Measurements from ENCODE around the gene GMEB2.
"Not testable (repeated sequence)": the region's sequence is repeated elsewhere in the genome, so short reads cannot be mapped to it uniquely, and the experiment has no call there.

GMEB2 gene

GRCh38 chr20:63631426-63631825 lies 4.5 kb upstream of the GMEB2 start:
- H3K4me3 ChIP-seq (ENCODE audit: low read length); H3K9me3 ChIP-seq (ENCODE audit: control insufficient read depth, low read length); H3K27me3 ChIP-seq (replicated peaks; ENCODE audit: control insufficient read depth, insufficient read depth, low read length); H3K36me3 ChIP-seq (ENCODE audit: control insufficient read depth, insufficient read depth, low read length, severe bottlenecking); DNase-seq (ENCODE audit: low read depth); H3K9ac ChIP-seq (ENCODE audit: low read length): not testable (repeated sequence)
- H3K4me1 ChIP-seq (ENCODE audit: control insufficient read depth, insufficient read depth, low read length): peaks cover 11% of the 10 kb centered on the region

- H3K4me3 ChIP-seq (ENCODE audit: low read length); H3K36me3 ChIP-seq (ENCODE audit: control insufficient read depth, insufficient read depth, low read length, severe bottlenecking); H3K9ac ChIP-seq (ENCODE audit: low read length); H3K9me3 ChIP-seq (ENCODE audit: control insufficient read depth, low read length); H3K27me3 ChIP-seq (replicated peaks; ENCODE audit: control insufficient read depth, insufficient read depth, low read length); DNase-seq (ENCODE audit: low read depth): not testable (repeated sequence)
- peaks cover 11% of the 10 kb centered on the region for H3K4me1 ChIP-seq (ENCODE audit: control insufficient read depth, insufficient read depth, low read length)
These were observed 4.1 kb upstream of the GMEB2 start for GRCh38 chr20:63630956-63631355.

GRCh38 chr20:63628246-63628975 lies 1.5 kb upstream of the GMEB2 start:
- no peaks in the 10 kb centered on the region for H3K36me3 ChIP-seq (ENCODE audit: control insufficient read depth, insufficient read depth, low read length, severe bottlenecking)
- peaks cover 14% of the 10 kb centered on the region for H3K4me1 ChIP-seq (ENCODE audit: control insufficient read depth, insufficient read depth, low read length)
- H3K9ac ChIP-seq (ENCODE audit: low read length): peak overlapping the region; percentile 99
- H3K9me3 ChIP-seq (ENCODE audit: control insufficient read depth, low read length): no peaks in the 10 kb centered on the region
- peak; percentile 55 for DNase-seq (ENCODE audit: low read depth)
- peak overlapping the region; percentile 96 for H3K4me3 ChIP-seq (ENCODE audit: low read length)
- no peaks in the 10 kb centered on the region for H3K27me3 ChIP-seq (replicated peaks; ENCODE audit: control insufficient read depth, insufficient read depth, low read length)

GRCh38 chr20:63627751-63628245 lies 897 bp upstream of the GMEB2 start:
- H3K9ac ChIP-seq (ENCODE audit: low read length): peak overlapping the region; percentile 99
- no peak for DNase-seq (ENCODE audit: low read depth)
- H3K4me1 ChIP-seq (ENCODE audit: control insufficient read depth, insufficient read depth, low read length): peaks cover 14% of the 10 kb centered on the region

GRCh38 chr20:63627129-63627750 lies 339 bp upstream of the GMEB2 start:
- Histone ChIP-seq H3K4me3 (ENCODE audit: low read length) (peak overlapping the region; percentile 96), H3K4me1 (ENCODE audit: control insufficient read depth, insufficient read depth, low read length) (peaks cover 14% of the 10 kb centered on the region), H3K9me3 (ENCODE audit: control insufficient read depth, low read length) (no peaks in the 10 kb centered on the region), H3K27me3 (replicated peaks; ENCODE audit: control insufficient read depth, insufficient read depth, low read length) (no peaks in the 10 kb centered on the region), H3K36me3 (ENCODE audit: control insufficient read depth, insufficient read depth, low read length, severe bottlenecking) (no peaks in the 10 kb centered on the region), H3K9ac (ENCODE audit: low read length) (peak overlapping the region; percentile 99)
- DNase-seq (ENCODE audit: low read depth): peak; percentile 97

More at GRCh38 chr20:63627751-63628245, 897 bp upstream of the GMEB2 start:
- Histone ChIP-seq H3K36me3 (ENCODE audit: control insufficient read depth, insufficient read depth, low read length, severe bottlenecking) (no peaks in the 10 kb centered on the region), H3K4me3 (ENCODE audit: low read length) (peak overlapping the region; percentile 96), H3K27me3 (replicated peaks; ENCODE audit: control insufficient read depth, insufficient read depth, low read length) (no peaks in the 10 kb centered on the region), H3K9me3 (ENCODE audit: control insufficient read depth, low read length) (no peaks in the 10 kb centered on the region)

GRCh38 chr20:63625771-63626423 lies 1.0 kb downstream of the GMEB2 start:
- H3K36me3 ChIP-seq (ENCODE audit: control insufficient read depth, insufficient read depth, low read length, severe bottlenecking): no peaks in the 10 kb centered on the region
- H3K4me1 ChIP-seq (ENCODE audit: control insufficient read depth, insufficient read depth, low read length): peaks cover 14% of the 10 kb centered on the region
- peak; percentile 59 for DNase-seq (ENCODE audit: low read depth)

GRCh38 chr20:63624486-63624885 lies 2.4 kb downstream of the GMEB2 start:
- H3K4me1 ChIP-seq (ENCODE audit: control insufficient read depth, insufficient read depth, low read length): peaks cover 14% of the 10 kb centered on the region
- no peak overlapping the region for H3K9ac ChIP-seq (ENCODE audit: low read length)
- H3K9me3 ChIP-seq (ENCODE audit: control insufficient read depth, low read length): no peaks in the 10 kb centered on the region
- no peaks in the 10 kb centered on the region for H3K27me3 ChIP-seq (replicated peaks; ENCODE audit: control insufficient read depth, insufficient read depth, low read length)
- no peaks in the 10 kb centered on the region for H3K36me3 ChIP-seq (ENCODE audit: control insufficient read depth, insufficient read depth, low read length, severe bottlenecking)
- DNase-seq (ENCODE audit: low read depth): peak; percentile 60
- H3K4me3 ChIP-seq (ENCODE audit: low read length): no peak overlapping the region

More at GRCh38 chr20:63625771-63626423, 1.0 kb downstream of the GMEB2 start:
- H3K4me3 ChIP-seq (ENCODE audit: low read length): peak overlapping the region; percentile 89
- H3K27me3 ChIP-seq (replicated peaks; ENCODE audit: control insufficient read depth, insufficient read depth, low read length): no peaks in the 10 kb centered on the region
- no peaks in the 10 kb centered on the region for H3K9me3 ChIP-seq (ENCODE audit: control insufficient read depth, low read length)
- peak overlapping the region; percentile 95 for H3K9ac ChIP-seq (ENCODE audit: low read length)

- Histone ChIP-seq H3K4me3 (ENCODE audit: low read length) (no peak overlapping the region), H3K9me3 (ENCODE audit: control insufficient read depth, low read length) (no peaks in the 10 kb centered on the region), H3K4me1 (ENCODE audit: control insufficient read depth, insufficient read depth, low read length) (peaks cover 3% of the 10 kb centered on the region), H3K36me3 (ENCODE audit: control insufficient read depth, insufficient read depth, low read length, severe bottlenecking) (peaks cover 12% of the 10 kb centered on the region), H3K9ac (ENCODE audit: low read length) (no peak overlapping the region), H3K27me3 (replicated peaks; ENCODE audit: control insufficient read depth, insufficient read depth, low read length) (no peaks in the 10 kb centered on the region)
- DNase-seq (ENCODE audit: low read depth): no peak
These were observed 4.2 kb downstream of the GMEB2 start for GRCh38 chr20:63622732-63623131.

GRCh38 chr20:63622096-63622495 lies 4.8 kb downstream of the GMEB2 start:
- no peak for DNase-seq (ENCODE audit: low read depth)
- peaks cover 3% of the 10 kb centered on the region for H3K4me1 ChIP-seq (ENCODE audit: control insufficient read depth, insufficient read depth, low read length)
- H3K27me3 ChIP-seq (replicated peaks; ENCODE audit: control insufficient read depth, insufficient read depth, low read length): no peaks in the 10 kb centered on the region
- no peak overlapping the region for H3K4me3 ChIP-seq (ENCODE audit: low read length)
- no peak overlapping the region for H3K9ac ChIP-seq (ENCODE audit: low read length)
- H3K36me3 ChIP-seq (ENCODE audit: control insufficient read depth, insufficient read depth, low read length, severe bottlenecking): peaks cover 16% of the 10 kb centered on the region
- no peaks in the 10 kb centered on the region for H3K9me3 ChIP-seq (ENCODE audit: control insufficient read depth, low read length)

- no peaks in the 10 kb centered on the region for H3K27me3 ChIP-seq (replicated peaks; ENCODE audit: control insufficient read depth, insufficient read depth, low read length)
- no peak overlapping the region for H3K4me3 ChIP-seq (ENCODE audit: low read length)
- H3K9ac ChIP-seq (ENCODE audit: low read length): no peak overlapping the region
- H3K36me3 ChIP-seq (ENCODE audit: control insufficient read depth, insufficient read depth, low read length, severe bottlenecking): peaks cover 23% of the 10 kb centered on the region
- H3K9me3 ChIP-seq (ENCODE audit: control insufficient read depth, low read length): no peaks in the 10 kb centered on the region
- DNase-seq (ENCODE audit: low read depth): no peak
- peaks cover 3% of the 10 kb centered on the region for H3K4me1 ChIP-seq (ENCODE audit: control insufficient read depth, insufficient read depth, low read length)
These were observed 5.9 kb downstream of the GMEB2 start for GRCh38 chr20:63620991-63621390.

GRCh38 chr20:63619505-63619904 lies 7.4 kb downstream of the GMEB2 start:
- Histone ChIP-seq H3K27me3 (replicated peaks; ENCODE audit: control insufficient read depth, insufficient read depth, low read length) (no peaks in the 10 kb centered on the region), H3K4me3 (ENCODE audit: low read length) (no peak overlapping the region), H3K36me3 (ENCODE audit: control insufficient read depth, insufficient read depth, low read length, severe bottlenecking) (peaks cover 28% of the 10 kb centered on the region), H3K9me3 (ENCODE audit: control insufficient read depth, low read length) (no peaks in the 10 kb centered on the region), H3K4me1 (ENCODE audit: control insufficient read depth, insufficient read depth, low read length) (peaks cover 2% of the 10 kb centered on the region), H3K9ac (ENCODE audit: low read length) (no peak overlapping the region)
- no peak for DNase-seq (ENCODE audit: low read depth)

All from adipocyte (in vitro differentiated cells).